Measurements from ENCODE around the gene HSF2BP.
"Not testable (repeated sequence)": the region's sequence is repeated elsewhere in the genome, so short reads cannot be mapped to it uniquely, and the experiment has no call there.

Gene HSF2BP

GRCh38 chr21:43659136-43660000, at the start of gene HSF2BP, which contains the start of gene RRP1B:
HSF2BP (minus strand) TSS chr21:43659488; CDS start chr21:43658096, 1,392 bp downstream.
RRP1B (plus strand) TSS chr21:43659560; CDS start chr21:43659665, 105 bp downstream.
- peak within 1 kb of the TSS; percentile 61 to 93 (median 86) for H3K27ac ChIP-seq
- H3K4me3 ChIP-seq, result peak within 1 kb of the TSS; percentile 88 to 100 (median 98)

- Histone ChIP-seq H3K4me3 (no peak overlapping the region), H3K27ac (no peak overlapping the region)
Measured at GRCh38 chr21:43708745-43709381, 49.6 kb upstream of the HSF2BP start.

GRCh38 chr21:43707462-43707861, 48.2 kb upstream of the HSF2BP start:
- Histone ChIP-seq H3K4me3 (no peak overlapping the region), H3K27ac (no peak overlapping the region)

- no peak overlapping the region for H3K4me3 ChIP-seq
- H3K27ac ChIP-seq, result peak overlapping the region in 8 of 21 experiments; percentile 22 to 61 (median 46)
Measured at GRCh38 chr21:43703035-43703880, 44.0 kb upstream of the HSF2BP start.

GRCh38 chr21:43702785-43703034, 43.4 kb upstream of the HSF2BP start:
- Histone ChIP-seq H3K4me3 (no peak overlapping the region), H3K27ac (peak overlapping the region in 7 of 21 experiments; percentile 6 to 61 (median 42))

GRCh38 chr21:43701936-43702784, 42.9 kb upstream of the HSF2BP start:
- Histone ChIP-seq H3K4me3 (no peak overlapping the region), H3K27ac (peak overlapping the region in 6 of 21 experiments; percentile 6 to 61 (median 46))

- no peak overlapping the region for H3K4me3 ChIP-seq
- no peak overlapping the region for H3K27ac ChIP-seq
Measured at GRCh38 chr21:43699933-43700599, 40.8 kb upstream of the HSF2BP start.

GRCh38 chr21:43699492-43699777, 40.1 kb upstream of the HSF2BP start:
- H3K4me3 ChIP-seq, H3K27ac ChIP-seq: not testable (repeated sequence)

GRCh38 chr21:43697758-43698643, 38.7 kb upstream of the HSF2BP start:
- no peak overlapping the region for H3K27ac ChIP-seq
- H3K4me3 ChIP-seq, result no peak overlapping the region

GRCh38 chr21:43696214-43696613, 36.9 kb upstream of the HSF2BP start:
- Histone ChIP-seq H3K27ac (peak overlapping the region in 1 of 21 experiments; percentile 3), H3K4me3 (no peak overlapping the region)

GRCh38 chr21:43694437-43695079, 35.3 kb upstream of the HSF2BP start:
- Histone ChIP-seq H3K4me3 (no peak overlapping the region), H3K27ac (no peak overlapping the region)

- Histone ChIP-seq H3K27ac (no peak overlapping the region), H3K4me3 (no peak overlapping the region)
Measured at GRCh38 chr21:43693981-43694380, 34.7 kb upstream of the HSF2BP start.

GRCh38 chr21:43692949-43693348, 33.7 kb upstream of the HSF2BP start:
- Histone ChIP-seq H3K4me3 (no peak overlapping the region), H3K27ac (no peak overlapping the region)

GRCh38 chr21:43691801-43692200, 32.5 kb upstream of the HSF2BP start:
- H3K27ac ChIP-seq, result no peak overlapping the region
- no peak overlapping the region for H3K4me3 ChIP-seq

- Histone ChIP-seq H3K4me3 (no peak overlapping the region), H3K27ac (no peak overlapping the region)
Measured at GRCh38 chr21:43691086-43691795, 32.0 kb upstream of the HSF2BP start.

- H3K27ac ChIP-seq, result no peak overlapping the region
Measured at GRCh38 chr21:43690346-43690745, 31.1 kb upstream of the HSF2BP start.

More at GRCh38 chr21:43690346-43690745, 31.1 kb upstream of the HSF2BP start:
- H3K4me3 ChIP-seq, result no peak overlapping the region
